Breast epithelium (tissue), 3 donors: ENCODE measurements around the gene FYN.

Source experiments
- CTCF ChIP-seq, 3 donors: fragments of 450-650 bp; IDR thresholded peaks; one replicate each; pipeline ENCODE4 v1.5.1; 2016 to 2017; ENCODE audit warnings: antibody characterized with exemption in 3 of 3, mild to moderate bottlenecking in 3 of 3, moderate library complexity in 3 of 3
- POLR2A ChIP-seq: fragments of 450-650 bp; IDR thresholded peaks from one replicate; pipeline ENCODE4 v1.6.1; 2016; ENCODE audit warnings: antibody characterized with exemption, mild to moderate bottlenecking, moderate library complexity
- POLR2AphosphoS5 ChIP-seq, 3 donors: sonication (generic); formaldehyde crosslinking; IDR thresholded peaks; one replicate each; pipeline ENCODE4 v1.6.1; 2017; ENCODE audit warnings: antibody characterized with exemption in 3 of 3

- TF ChIP-seq POLR2AphosphoS5 (IDR thresholded peaks at IDR 0.05), result no peak
- TF ChIP-seq CTCF (IDR thresholded peaks at IDR 0.05), result no peak
- TF ChIP-seq POLR2A, result no peak
Observed at GRCh38 chr6:111617149-111617548, 256.1 kb downstream of the FYN start.
